Activated naive CD4-positive, alpha-beta T cell treated with Interleukin-2 at 50 U/mL for 16 hours (primary cell): Measurements from ENCODE around the gene TSR1.

Experiments
- DNase-seq: peaks from one replicate; pipeline ENCODE4 v3.0.0-alpha.2; 2020

The TSR1 gene

GRCh38 chr17:2368359-2368758, 32.1 kb upstream of the TSR1 start:
- DNase-seq, result no peak

GRCh38 chr17:2366747-2367494, 30.7 kb upstream of the TSR1 start:
- no peak for DNase-seq

- DNase-seq, result no peak
These were observed 28.9 kb upstream of the TSR1 start for GRCh38 chr17:2365132-2365531.

GRCh38 chr17:2364763-2365116, 28.5 kb upstream of the TSR1 start:
- DNase-seq, result no peak

GRCh38 chr17:2363851-2364762, 27.9 kb upstream of the TSR1 start:
- no peak for DNase-seq

GRCh38 chr17:2363318-2363717, 27.1 kb upstream of the TSR1 start:
- DNase-seq, result no peak

- DNase-seq, result no peak
These were observed 26.6 kb upstream of the TSR1 start for GRCh38 chr17:2362881-2363280.

GRCh38 chr17:2362416-2362815, 26.2 kb upstream of the TSR1 start:
- DNase-seq, result no peak

GRCh38 chr17:2362016-2362415, 25.8 kb upstream of the TSR1 start:
- DNase-seq, result no peak

- no peak for DNase-seq
These were observed 24.9 kb upstream of the TSR1 start for GRCh38 chr17:2361010-2361760.

- DNase-seq, result no peak
These were observed 21.7 kb upstream of the TSR1 start for GRCh38 chr17:2357931-2358434.

- no peak for DNase-seq
These were observed 21.0 kb upstream of the TSR1 start for GRCh38 chr17:2357237-2357636.

- DNase-seq, result no peak
These were observed 18.1 kb upstream of the TSR1 start for GRCh38 chr17:2354311-2354710.

GRCh38 chr17:2351269-2351668, 15.0 kb upstream of the TSR1 start:
- DNase-seq, result no peak

- no peak for DNase-seq
These were observed 11.8 kb upstream of the TSR1 start for GRCh38 chr17:2347805-2348685.

- no peak for DNase-seq
These were observed 10.2 kb upstream of the TSR1 start for GRCh38 chr17:2346475-2346874.

GRCh38 chr17:2344528-2344927, 8.3 kb upstream of the TSR1 start:
- no peak for DNase-seq

GRCh38 chr17:2343421-2343820, 7.2 kb upstream of the TSR1 start:
- DNase-seq, result peak; percentile 42

- no peak for DNase-seq
These were observed 2.0 kb upstream of the TSR1 start for GRCh38 chr17:2338315-2338657.

- DNase-seq, result peak; percentile 60
These were observed 1.5 kb upstream of the TSR1 start for GRCh38 chr17:2337544-2338314.

GRCh38 chr17:2336852-2337543, 741 bp upstream of the TSR1 start, which contains the start of gene SGSM2:
TSS of gene SGSM2 (plus strand) at chr17:2337501. CDS start at chr17:2337689, 188 bp downstream.
- DNase-seq, result peak; percentile 74
